ENCODE data around the gene LANCL1.
"Not testable (repeated sequence)": the region's sequence is repeated elsewhere in the genome, so short reads cannot be mapped to it uniquely, and the experiment has no call there.

LANCL1 gene

DNA sequence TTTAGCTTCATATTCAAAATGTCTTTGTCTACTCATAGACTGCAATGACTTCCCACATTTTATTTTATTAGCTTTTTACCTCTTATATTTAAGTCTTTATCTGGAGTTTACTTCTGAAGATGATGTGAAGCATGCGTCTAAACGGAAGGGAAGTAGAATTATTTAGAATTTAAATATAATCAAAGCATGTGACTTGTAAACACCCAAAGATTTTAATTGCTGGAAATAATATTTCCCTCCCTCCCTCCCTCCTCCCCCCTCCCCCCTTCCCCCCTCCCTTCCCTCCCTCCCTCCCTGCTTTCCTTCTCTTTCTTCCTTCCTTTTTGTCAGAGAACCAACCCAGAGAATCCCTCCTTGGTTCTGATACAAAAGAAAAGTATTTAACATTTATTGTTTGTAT, 2.1 kb upstream of the LANCL1 start:
- H3K9me3 Mint-ChIP-seq, result no peaks in the 10 kb centered on the region
- H3K27me3 Mint-ChIP-seq, result no peaks in the 10 kb centered on the region
- peak overlapping the region; percentile 31 for H3K27ac Mint-ChIP-seq
- H3K4me3 Mint-ChIP-seq, result peak overlapping the region; percentile 95
- H3K4me1 Mint-ChIP-seq (ENCODE audit: low read depth), result peaks cover 53% of the 10 kb centered on the region
- H3K36me3 Mint-ChIP-seq (ENCODE audit: low read depth), result peaks cover 11% of the 10 kb centered on the region

DNA sequence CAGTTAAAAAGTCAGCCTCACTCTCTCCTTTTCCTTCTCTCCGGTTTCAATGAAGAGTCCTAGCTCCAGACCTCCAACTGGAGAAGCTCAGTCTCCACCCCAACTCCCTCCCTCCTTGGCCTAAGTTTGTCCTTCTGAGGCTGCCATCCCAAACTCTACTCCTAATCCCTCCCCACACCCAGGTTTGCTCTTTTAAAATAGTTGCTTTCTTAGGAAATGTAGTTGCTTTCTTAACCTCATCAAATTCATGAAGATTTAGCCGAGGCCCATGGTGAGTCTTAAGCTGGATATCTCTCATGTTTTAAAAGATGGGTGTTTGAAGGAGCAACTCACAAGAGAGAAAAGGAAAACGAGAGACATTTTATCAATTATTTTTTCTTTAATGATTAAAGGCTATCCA, 937 bp upstream of the LANCL1 start:
- Mint-ChIP-seq H3K4me3 (peak overlapping the region; percentile 95), H3K27me3 (no peaks in the 10 kb centered on the region), H3K36me3 (ENCODE audit: low read depth) (peaks cover 16% of the 10 kb centered on the region), H3K9me3 (no peaks in the 10 kb centered on the region), H3K4me1 (ENCODE audit: low read depth) (peaks cover 57% of the 10 kb centered on the region), H3K27ac (peak overlapping the region; percentile 93)

DNA sequence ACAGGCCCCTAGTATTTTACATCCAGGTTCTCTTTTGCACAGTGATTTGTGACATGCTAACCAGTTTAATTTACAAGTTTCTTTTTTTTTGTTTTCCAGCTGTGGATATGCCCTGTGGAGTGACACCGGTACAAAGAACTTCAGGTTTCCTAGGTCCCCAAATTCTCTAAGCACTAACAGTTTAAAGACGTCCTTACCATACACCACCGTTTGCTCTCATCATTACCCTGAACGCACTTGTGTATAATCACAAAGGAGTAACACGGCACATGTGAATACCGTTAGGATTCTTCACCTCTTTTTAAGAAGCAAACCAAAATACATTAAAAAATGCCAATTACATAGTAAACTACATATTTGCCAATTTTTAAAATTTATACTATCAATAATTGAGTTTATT, 853 bp downstream of the LANCL1 start:
- H3K4me3 Mint-ChIP-seq, result peak overlapping the region; percentile 95
- H3K4me1 Mint-ChIP-seq (ENCODE audit: low read depth), result peaks cover 57% of the 10 kb centered on the region
- peak overlapping the region; percentile 45 for H3K27ac Mint-ChIP-seq
- H3K36me3 Mint-ChIP-seq (ENCODE audit: low read depth), result peaks cover 27% of the 10 kb centered on the region
- no peaks in the 10 kb centered on the region for H3K27me3 Mint-ChIP-seq
- H3K9me3 Mint-ChIP-seq, result no peaks in the 10 kb centered on the region

DNA sequence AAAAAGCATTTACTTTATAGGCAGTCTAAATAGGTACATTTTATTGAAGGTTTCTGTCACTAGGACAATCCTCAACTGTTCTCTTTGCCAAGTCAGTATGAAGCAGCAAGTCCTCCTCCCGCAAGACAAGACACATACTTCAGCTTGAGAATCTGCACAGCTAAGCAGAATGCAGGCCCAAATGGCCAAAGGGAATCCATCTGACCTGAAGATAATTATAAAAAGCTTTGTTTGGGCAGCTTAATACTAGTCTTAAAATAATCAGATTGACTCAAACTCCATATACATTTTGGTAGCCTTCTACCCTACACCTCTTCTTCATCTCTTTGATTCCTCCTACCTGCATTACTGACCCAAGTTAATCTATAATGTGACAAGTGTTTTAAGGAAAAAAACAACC, 1.8 kb downstream of the LANCL1 start:
- H3K4me1 Mint-ChIP-seq (ENCODE audit: low read depth), result peaks cover 49% of the 10 kb centered on the region
- H3K27me3 Mint-ChIP-seq, result no peaks in the 10 kb centered on the region
- H3K4me3 Mint-ChIP-seq, result peak overlapping the region; percentile 32
- H3K36me3 Mint-ChIP-seq (ENCODE audit: low read depth), result peaks cover 37% of the 10 kb centered on the region
- H3K9me3 Mint-ChIP-seq, result no peaks in the 10 kb centered on the region
- H3K27ac Mint-ChIP-seq, result peak overlapping the region; percentile 34

DNA sequence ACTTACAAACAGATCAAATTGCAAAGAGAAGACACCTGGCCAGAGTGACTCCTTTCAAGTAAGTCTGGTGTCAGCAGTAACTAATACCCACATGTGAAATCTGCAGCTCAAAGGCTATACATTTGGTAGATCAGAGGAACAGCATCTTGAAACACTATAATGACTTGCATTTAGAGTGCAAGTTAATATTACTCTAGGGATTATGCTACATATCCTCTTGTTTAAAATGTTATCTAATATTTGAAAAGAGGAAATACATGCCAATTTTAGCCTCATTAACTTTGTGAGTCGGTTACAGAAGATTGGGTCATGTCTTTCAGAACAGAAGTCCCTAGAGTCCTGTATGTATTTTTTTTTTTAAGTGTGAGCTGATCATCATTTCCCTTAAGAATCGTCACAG, 15.2 kb downstream of the LANCL1 start:
- H3K27ac Mint-ChIP-seq, result no peak overlapping the region
- H3K27me3 Mint-ChIP-seq, result no peaks in the 10 kb centered on the region
- H3K4me3 Mint-ChIP-seq, result no peak overlapping the region
- peaks cover 46% of the 10 kb centered on the region for H3K36me3 Mint-ChIP-seq (ENCODE audit: low read depth)
- H3K9me3 Mint-ChIP-seq, result no peaks in the 10 kb centered on the region
- peaks cover 13% of the 10 kb centered on the region for H3K4me1 Mint-ChIP-seq (ENCODE audit: low read depth)

DNA sequence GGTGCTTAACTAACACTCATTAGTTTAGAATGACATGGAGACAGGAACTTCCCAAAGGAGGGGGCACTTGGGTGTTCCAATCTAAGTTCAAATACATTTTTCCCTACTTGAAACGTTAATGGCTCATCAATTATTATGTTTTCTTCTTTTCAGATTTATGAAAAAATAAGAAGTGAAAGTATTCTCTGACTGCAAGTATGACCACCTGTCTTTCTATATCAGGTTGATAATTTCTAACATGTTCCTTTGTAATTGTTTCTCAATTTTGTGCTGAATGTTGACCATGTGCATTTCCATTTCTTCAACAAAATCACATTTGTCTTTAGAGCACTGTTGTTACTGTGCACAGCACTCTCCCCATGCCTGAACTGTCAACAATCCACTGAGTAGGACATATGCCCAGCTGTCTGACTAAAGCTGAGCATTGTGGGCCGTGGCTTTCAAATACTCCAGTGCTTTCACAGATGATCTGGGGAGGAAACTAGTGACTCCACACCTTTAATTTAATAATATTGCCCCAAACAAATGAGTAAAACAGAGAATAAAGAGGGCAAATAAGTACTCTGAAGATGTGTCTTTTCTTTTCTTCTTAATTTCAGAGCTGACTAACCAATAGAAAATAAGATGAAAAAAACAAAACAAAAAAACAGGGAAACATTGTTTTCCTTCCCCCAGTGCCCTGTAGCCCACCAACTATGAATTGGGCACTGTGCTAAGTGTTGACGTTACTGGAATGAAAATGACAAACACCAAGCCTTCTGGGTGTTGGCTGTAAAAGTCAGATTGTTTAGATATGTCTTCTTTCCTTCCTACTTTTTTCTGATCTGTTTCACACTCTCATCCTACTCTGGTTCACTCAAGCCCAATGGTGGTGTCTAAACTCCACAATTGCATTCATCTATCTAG, 16.0 kb downstream of the LANCL1 start:
- H3K4me3 Mint-ChIP-seq, result no peak overlapping the region
- H3K27ac Mint-ChIP-seq, result no peak overlapping the region
- H3K4me1 Mint-ChIP-seq (ENCODE audit: low read depth), result peaks cover 13% of the 10 kb centered on the region
- H3K36me3 Mint-ChIP-seq (ENCODE audit: low read depth), result peaks cover 39% of the 10 kb centered on the region
- no peaks in the 10 kb centered on the region for H3K9me3 Mint-ChIP-seq
- no peaks in the 10 kb centered on the region for H3K27me3 Mint-ChIP-seq

DNA sequence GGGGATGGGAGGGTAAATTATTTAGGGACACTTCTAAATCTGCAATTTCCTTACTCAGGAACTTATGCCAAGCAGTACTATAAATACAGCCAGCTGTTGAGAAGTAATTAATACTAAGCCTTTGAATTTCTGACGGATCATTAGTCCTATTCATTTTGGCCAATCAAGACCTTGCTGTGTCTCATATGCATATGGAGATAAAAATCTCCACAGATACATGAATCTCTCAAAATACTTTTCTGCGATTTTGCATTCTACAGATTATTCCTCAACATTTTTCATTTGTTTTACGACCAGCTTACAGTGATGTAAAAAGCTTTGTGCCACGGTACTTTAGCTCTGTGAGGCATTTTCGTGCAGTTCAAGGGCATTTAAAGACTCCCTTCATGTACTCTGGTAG, 16.7 kb downstream of the LANCL1 start:
- Mint-ChIP-seq H3K36me3 (ENCODE audit: low read depth) (peaks cover 36% of the 10 kb centered on the region), H3K27me3 (no peaks in the 10 kb centered on the region), H3K27ac (no peak overlapping the region), H3K9me3 (no peaks in the 10 kb centered on the region), H3K4me3 (no peak overlapping the region), H3K4me1 (ENCODE audit: low read depth) (peaks cover 13% of the 10 kb centered on the region)

DNA sequence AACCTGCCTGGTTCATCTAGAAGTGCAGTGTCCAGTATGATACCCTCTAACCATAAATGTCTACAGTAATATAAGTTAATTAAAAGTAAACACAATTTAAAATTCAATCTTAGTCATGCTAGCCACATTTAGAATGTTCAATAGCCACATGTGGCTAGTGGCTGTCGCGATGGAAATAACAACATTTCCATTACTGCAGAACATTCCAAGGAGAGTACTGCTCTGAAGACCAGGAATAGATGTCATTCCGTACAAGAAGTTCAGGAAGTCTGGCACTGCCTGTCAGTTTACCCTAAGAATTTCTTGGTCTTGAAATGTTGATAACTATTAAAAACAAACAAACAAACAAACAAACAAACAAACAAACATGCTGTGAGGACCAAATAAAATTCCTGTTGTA, 17.2 kb downstream of the LANCL1 start:
- no peaks in the 10 kb centered on the region for H3K9me3 Mint-ChIP-seq
- H3K27me3 Mint-ChIP-seq, result no peaks in the 10 kb centered on the region
- peaks cover 40% of the 10 kb centered on the region for H3K36me3 Mint-ChIP-seq (ENCODE audit: low read depth)
- H3K4me1 Mint-ChIP-seq (ENCODE audit: low read depth), result peaks cover 13% of the 10 kb centered on the region
- H3K4me3 Mint-ChIP-seq, result no peak overlapping the region
- H3K27ac Mint-ChIP-seq, result no peak overlapping the region

DNA sequence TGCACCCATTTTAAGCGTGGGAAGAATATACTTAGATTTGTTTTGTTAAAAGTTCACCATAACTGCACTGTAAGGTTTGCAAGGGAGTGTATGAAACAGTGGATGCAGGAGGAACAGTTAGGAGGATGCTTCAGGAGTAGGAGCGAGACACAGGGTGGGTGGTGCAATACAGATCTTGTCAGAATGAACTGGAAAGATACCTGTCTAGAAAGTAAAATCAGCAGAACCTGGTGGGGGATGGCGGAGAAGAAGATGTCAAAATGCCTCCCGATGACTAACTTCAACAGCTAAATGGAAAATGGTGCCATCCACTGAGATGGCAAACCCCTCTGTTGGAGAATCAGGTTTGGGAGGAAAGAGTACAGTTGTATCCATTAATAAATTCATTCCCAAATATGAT, 18.2 kb downstream of the LANCL1 start:
- peaks cover 44% of the 10 kb centered on the region for H3K36me3 Mint-ChIP-seq (ENCODE audit: low read depth)
- H3K4me1 Mint-ChIP-seq (ENCODE audit: low read depth), result peaks cover 13% of the 10 kb centered on the region
- peak overlapping the region; percentile 32 for H3K27ac Mint-ChIP-seq
- H3K9me3 Mint-ChIP-seq, result no peaks in the 10 kb centered on the region
- H3K27me3 Mint-ChIP-seq, result no peaks in the 10 kb centered on the region
- no peak overlapping the region for H3K4me3 Mint-ChIP-seq

DNA sequence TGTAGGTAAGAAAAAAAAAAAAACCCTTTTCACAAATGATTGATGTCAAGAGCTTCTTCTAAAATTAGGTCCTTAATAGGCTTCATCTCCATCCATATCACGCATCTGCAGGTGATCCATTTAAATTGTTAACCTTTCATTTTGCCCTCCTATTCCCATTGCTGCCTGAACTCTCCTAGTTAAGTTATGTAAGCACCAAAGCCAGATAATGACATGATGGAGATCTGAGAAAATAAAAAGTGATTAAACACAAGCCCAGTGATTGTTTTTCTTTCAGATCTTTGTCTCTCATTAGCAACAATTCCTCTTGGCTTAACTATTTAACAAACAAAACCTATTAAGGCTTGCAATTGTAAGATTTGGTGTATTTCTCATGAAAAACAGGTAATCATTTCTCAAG, 20.0 kb downstream of the LANCL1 start:
- Mint-ChIP-seq H3K27me3 (no peaks in the 10 kb centered on the region), H3K27ac (no peak overlapping the region), H3K4me1 (ENCODE audit: low read depth) (peaks cover 13% of the 10 kb centered on the region), H3K4me3 (no peak overlapping the region), H3K36me3 (ENCODE audit: low read depth) (peaks cover 57% of the 10 kb centered on the region), H3K9me3 (no peaks in the 10 kb centered on the region)

DNA sequence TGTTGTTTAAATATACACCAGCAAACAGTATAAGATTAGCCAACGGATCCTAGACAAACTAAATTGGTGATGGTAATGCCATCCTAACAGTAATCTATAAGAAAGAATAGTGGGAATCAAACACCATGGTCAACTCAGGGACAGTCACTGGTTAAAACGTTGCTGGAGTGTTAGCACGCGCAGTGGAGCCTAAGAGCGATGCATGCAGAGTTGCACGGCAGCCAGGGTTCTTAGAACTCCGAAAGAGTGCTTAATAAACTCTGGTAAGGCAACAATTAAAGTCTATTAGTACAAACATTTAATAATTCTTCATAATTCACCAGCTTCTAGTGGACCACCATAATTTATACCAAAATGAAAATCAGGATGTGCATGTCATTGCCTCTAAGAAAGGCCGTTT, 22.2 kb downstream of the LANCL1 start:
- Mint-ChIP-seq H3K9me3 (no peaks in the 10 kb centered on the region), H3K27me3 (no peaks in the 10 kb centered on the region), H3K4me3 (no peak overlapping the region), H3K36me3 (ENCODE audit: low read depth) (peaks cover 66% of the 10 kb centered on the region), H3K27ac (no peak overlapping the region), H3K4me1 (ENCODE audit: low read depth) (no peaks in the 10 kb centered on the region)

DNA sequence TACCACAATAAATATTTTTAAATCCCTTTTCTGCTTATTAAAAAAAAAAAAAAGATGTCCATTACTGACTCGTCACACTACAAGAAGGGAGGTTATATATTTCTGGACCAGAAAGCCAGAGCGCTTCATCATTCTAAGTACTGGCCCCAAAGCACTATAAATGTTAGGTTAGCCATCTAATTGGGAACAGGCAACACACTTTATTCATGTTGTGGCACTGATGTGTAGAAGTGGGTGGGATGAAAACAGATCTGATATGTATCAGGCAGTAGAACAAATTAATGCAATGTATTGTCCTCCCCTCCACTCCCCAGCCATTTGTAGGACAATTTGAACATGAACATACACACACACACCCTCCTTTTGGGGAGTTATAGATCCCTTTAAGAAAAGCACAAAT, 24.4 kb downstream of the LANCL1 start:
- Mint-ChIP-seq H3K27ac (no peak overlapping the region), H3K4me1 (ENCODE audit: low read depth) (no peaks in the 10 kb centered on the region), H3K36me3 (ENCODE audit: low read depth) (peaks cover 76% of the 10 kb centered on the region)

DNA sequence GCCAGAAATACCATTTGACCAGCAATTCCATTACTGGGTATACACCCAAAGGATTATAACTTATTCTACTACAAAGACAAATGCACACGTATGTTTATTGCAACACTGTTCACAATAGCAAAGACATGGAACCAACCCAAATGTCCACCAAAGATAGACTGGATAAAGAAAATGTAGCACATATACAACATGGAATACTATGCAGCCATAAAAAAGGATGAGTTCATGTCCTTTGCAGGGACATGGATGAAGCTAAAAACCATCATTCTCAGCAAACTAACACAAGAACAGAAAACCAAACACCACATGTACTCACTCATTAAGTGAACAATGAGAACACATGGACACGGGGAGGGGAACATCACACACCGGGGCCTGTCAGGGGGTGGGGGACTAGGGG, 25.6 kb downstream of the LANCL1 start:
- not testable (repeated sequence) for H3K27ac Mint-ChIP-seq; H3K4me3 Mint-ChIP-seq; H3K4me1 Mint-ChIP-seq (ENCODE audit: low read depth); H3K27me3 Mint-ChIP-seq
- Mint-ChIP-seq H3K36me3 (ENCODE audit: low read depth) (peaks cover 87% of the 10 kb centered on the region), H3K9me3 (peaks cover 17% of the 10 kb centered on the region)

More for the DNA sequence above, 24.4 kb downstream of the LANCL1 start:
- Mint-ChIP-seq H3K4me3 (no peak overlapping the region), H3K9me3 (peaks cover 17% of the 10 kb centered on the region), H3K27me3 (no peaks in the 10 kb centered on the region)

DNA sequence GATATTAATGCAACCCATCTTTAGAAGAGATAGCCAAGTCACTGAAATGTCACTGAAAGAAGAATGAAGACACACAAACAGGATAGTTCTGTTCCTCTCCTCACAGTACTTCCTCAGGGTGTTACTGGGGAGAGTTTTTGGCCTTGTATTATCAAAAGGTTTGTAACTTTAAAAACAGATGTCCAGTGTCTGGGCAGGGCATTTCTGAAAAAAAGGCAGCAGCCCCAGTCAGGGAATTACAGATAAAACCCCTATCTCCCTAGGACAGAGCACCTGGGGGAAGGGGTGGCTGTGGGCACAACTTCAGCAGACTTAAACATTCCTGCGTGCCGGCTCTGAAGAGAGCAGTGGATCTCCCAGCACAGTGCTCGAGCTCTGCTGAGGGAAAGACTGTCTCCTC, 30.8 kb downstream of the LANCL1 start:
- Mint-ChIP-seq H3K27me3 (no peaks in the 10 kb centered on the region), H3K27ac (no peak overlapping the region), H3K4me1 (ENCODE audit: low read depth) (peaks cover 5% of the 10 kb centered on the region), H3K36me3 (ENCODE audit: low read depth) (peaks cover 68% of the 10 kb centered on the region), H3K9me3 (peaks cover 17% of the 10 kb centered on the region), H3K4me3 (no peak overlapping the region)

DNA sequence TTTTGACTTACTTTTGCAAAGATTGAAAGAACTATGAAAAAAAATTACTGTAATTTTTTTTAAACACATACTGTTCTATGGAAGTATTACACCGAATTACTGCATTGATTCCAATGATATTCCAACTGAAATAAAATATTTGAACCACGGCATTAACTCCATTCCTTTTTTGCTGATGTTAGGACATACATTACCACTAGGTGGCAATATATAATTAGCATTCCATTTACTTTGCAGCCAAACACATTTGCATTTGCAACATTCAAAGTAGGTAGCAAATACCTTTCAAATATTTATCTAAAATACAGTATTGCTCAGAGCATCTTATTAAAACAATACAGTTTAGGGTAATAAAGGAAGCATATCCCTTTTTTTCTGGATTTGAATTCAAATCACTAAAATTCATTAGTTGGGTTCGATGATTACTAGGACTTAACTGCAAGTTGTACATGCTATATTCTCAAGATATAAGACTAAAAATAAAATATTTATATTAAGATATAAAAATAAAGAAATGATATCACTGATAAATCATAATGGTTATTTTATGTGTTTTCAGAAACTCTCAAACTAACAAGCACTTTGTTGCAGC, 31.3 kb downstream of the LANCL1 start:
- peaks cover 68% of the 10 kb centered on the region for H3K36me3 Mint-ChIP-seq (ENCODE audit: low read depth)
- no peaks in the 10 kb centered on the region for H3K27me3 Mint-ChIP-seq
- H3K4me3 Mint-ChIP-seq, result no peak overlapping the region
- H3K9me3 Mint-ChIP-seq, result peaks cover 17% of the 10 kb centered on the region
- H3K4me1 Mint-ChIP-seq (ENCODE audit: low read depth), result peaks cover 5% of the 10 kb centered on the region
- H3K27ac Mint-ChIP-seq, result no peak overlapping the region

All from stimulated activated naive CD8-positive, alpha-beta T cell treated with anti-CD3 and anti-CD28 coated beads, Interleukin-15, Interleukin-2, amounts not matched to agents 100 ng/mL and 50 ng/mL, for 24 hours (primary cell).